WTC11 (cell line): ENCODE data around the gene MLC1. TPM values are rescaled to one million over a fixed set of nuclear protein-coding genes. Genes with fewer than 3 reads are reported as not detected.

Source experiments
- ATAC-seq: fragments of 200-7000 bp; cut with Tn5 transposase; 2 replicates; pipeline ENCODE4 v1.10.0; 2021; ENCODE audit warnings: mild to moderate bottlenecking, moderate library complexity
- CTCF ChIA-PET: fragments of 300-600 bp; sonication (Branson Sonifier 250); formaldehyde crosslinking; loops from one replicate; lab custom pipeline; 2021; ENCODE audit warnings: antibody characterized with exemption; lab: Charles Lee
- POLR2A ChIA-PET: fragments of 350-600 bp; sonication (Branson Sonifier 250); formaldehyde crosslinking; loops from one replicate; lab custom pipeline; 2021; ENCODE audit warnings: antibody characterized with exemption; lab: Charles Lee
- DNase-seq: peaks from one replicate; pipeline ENCODE4 v3.0.0; 2021; ENCODE audit warnings: low spot score
- H3K27ac Mint-ChIP-seq: 2 replicates; pipeline ENCODE4 v1.8.0; 2021; ENCODE audit warnings: mixed read lengths
- H3K27me3 Mint-ChIP-seq: 2 replicates; pipeline ENCODE4 v1.8.0; 2021; ENCODE audit warnings: low read depth, mild to moderate bottlenecking, moderate library complexity, mixed read lengths
- H3K36me3 Mint-ChIP-seq: 2 replicates; pipeline ENCODE4 v1.8.0; 2021; ENCODE audit warnings: mixed read lengths
- H3K4me1 Mint-ChIP-seq: 2 replicates; pipeline ENCODE4 v1.8.0; 2022; ENCODE audit warnings: mixed read lengths
- H3K4me3 Mint-ChIP-seq: 2 replicates; pipeline ENCODE4 v1.8.0; 2021; ENCODE audit warnings: mild to moderate bottlenecking, moderate library complexity, mixed read lengths
- H3K9me3 Mint-ChIP-seq: 2 replicates; pipeline ENCODE4 v1.8.0; 2021; ENCODE audit warnings: mixed read lengths
- CREB1 ChIP-seq: sonication (generic); formaldehyde crosslinking; IDR thresholded peaks from 2 replicates; pipeline ENCODE4 v1.8.0; 2023; ENCODE audit warnings: mild to moderate bottlenecking, missing genetic modification reagents
- CREM ChIP-seq: sonication (generic); formaldehyde crosslinking; IDR thresholded peaks from 2 replicates; pipeline ENCODE4 v1.8.1; 2022; ENCODE audit warnings: mild to moderate bottlenecking, missing genetic modification reagents, moderate library complexity
- ELF4 ChIP-seq: sonication (generic); formaldehyde crosslinking; IDR thresholded peaks from 2 replicates; pipeline ENCODE4 v1.8.1; 2022; ENCODE audit warnings: low read depth, mild to moderate bottlenecking, moderate library complexity, missing genetic modification reagents
- ERG ChIP-seq: fragments of 250-450 bp; sonication (Bioruptor Pico); IDR thresholded peaks from 2 replicates; pipeline ENCODE4 v1.8.0; 2021; ENCODE audit warnings: mild to moderate bottlenecking
- ETV6 ChIP-seq: sonication (generic); formaldehyde crosslinking; IDR thresholded peaks from 2 replicates; pipeline ENCODE4 v1.8.1; 2022; ENCODE audit warnings: mild to moderate bottlenecking, missing genetic modification reagents
- NFYB ChIP-seq: sonication (generic); formaldehyde crosslinking; conservative IDR thresholded peaks from 2 replicates; pipeline ENCODE4 v1.8.0; 2022; ENCODE audit warnings: low read depth, missing genetic modification reagents
- RELA ChIP-seq: sonication (generic); formaldehyde crosslinking; IDR thresholded peaks from 2 replicates; pipeline ENCODE4 v1.8.1; 2022; ENCODE audit warnings: missing genetic modification reagents, mild to moderate bottlenecking, borderline replicate concordance
- SOX15 ChIP-seq: fragments of 250-450 bp; sonication (Bioruptor Pico); IDR thresholded peaks from 2 replicates; pipeline ENCODE4 v1.9.0; 2021; ENCODE audit warnings: mild to moderate bottlenecking
- ZBTB21 ChIP-seq: sonication (generic); formaldehyde crosslinking; IDR thresholded peaks from 2 replicates; pipeline ENCODE4 v1.8.1; 2023; ENCODE audit warnings: mild to moderate bottlenecking, missing genetic modification reagents, borderline replicate concordance
- total RNA-seq: library from RNA; stranded (reverse); gene quantifications from 3 replicates; pipeline ENCODE4 v1.2.3, GENCODE V29; 2021
- TF ChIP-seq, protein P1 (sequence below): fragments of 250-450 bp; sonication (Bioruptor Pico); IDR thresholded peaks from 2 replicates; pipeline ENCODE4 v2.1.2; 2022; ENCODE audit warnings: mild to moderate bottlenecking, moderate library complexity
- TF ChIP-seq, protein P2 (sequence below): fragments of 200-600 bp; IDR thresholded peaks from 2 replicates; pipeline ENCODE4 v1.8.0; 2022; ENCODE audit warnings: antibody characterized with exemption
- TF ChIP-seq, protein P3 (sequence below): fragments of 250-450 bp; sonication (Bioruptor Pico); IDR thresholded peaks from 2 replicates; pipeline ENCODE4 v1.9.0; 2021; ENCODE audit warnings: moderate library complexity, mild to moderate bottlenecking, inconsistent platforms, borderline replicate concordance

MLC1 gene
- total RNA-seq, 1 experiment from 2014 or later, result 0.13 TPM

- no peak for DNase-seq
- no peak overlapping the region for H3K4me3 Mint-ChIP-seq
- POLR2A ChIA-PET, result no interaction called here
- no peaks in the 10 kb centered on the region for H3K4me1 Mint-ChIP-seq
- ATAC-seq, result no peak
- H3K36me3 Mint-ChIP-seq, result no peaks in the 10 kb centered on the region
- H3K27me3 Mint-ChIP-seq, result no peaks in the 10 kb centered on the region; the same call in 1 of the 2 replicates
- CTCF ChIA-PET, result no interaction called here
- TF ChIP-seq CREB1 (CRISPR knock-in tag) (no peak), ETV6 (no peak), ELF4 (CRISPR knock-in tag) (no peak)
- TF ChIP-seq, protein P1, sequence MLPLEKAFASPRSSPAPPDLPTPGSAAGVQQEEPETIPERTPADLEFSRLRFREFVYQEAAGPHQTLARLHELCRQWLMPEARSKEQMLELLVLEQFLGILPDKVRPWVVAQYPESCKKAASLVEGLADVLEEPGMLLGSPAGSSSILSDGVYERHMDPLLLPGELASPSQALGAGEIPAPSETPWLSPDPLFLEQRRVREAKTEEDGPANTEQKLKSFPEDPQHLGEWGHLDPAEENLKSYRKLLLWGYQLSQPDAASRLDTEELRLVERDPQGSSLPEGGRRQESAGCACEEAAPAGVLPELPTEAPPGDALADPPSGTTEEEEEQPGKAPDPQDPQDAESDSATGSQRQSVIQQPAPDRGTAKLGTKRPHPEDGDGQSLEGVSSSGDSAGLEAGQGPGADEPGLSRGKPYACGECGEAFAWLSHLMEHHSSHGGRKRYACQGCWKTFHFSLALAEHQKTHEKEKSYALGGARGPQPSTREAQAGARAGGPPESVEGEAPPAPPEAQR, result no peak
- no peak overlapping the region for H3K27ac Mint-ChIP-seq
- H3K9me3 Mint-ChIP-seq, result no peaks in the 10 kb centered on the region
Observed at GRCh38 chr22:50078246-50078645, 7.0 kb downstream of the MLC1 start.

DNA sequence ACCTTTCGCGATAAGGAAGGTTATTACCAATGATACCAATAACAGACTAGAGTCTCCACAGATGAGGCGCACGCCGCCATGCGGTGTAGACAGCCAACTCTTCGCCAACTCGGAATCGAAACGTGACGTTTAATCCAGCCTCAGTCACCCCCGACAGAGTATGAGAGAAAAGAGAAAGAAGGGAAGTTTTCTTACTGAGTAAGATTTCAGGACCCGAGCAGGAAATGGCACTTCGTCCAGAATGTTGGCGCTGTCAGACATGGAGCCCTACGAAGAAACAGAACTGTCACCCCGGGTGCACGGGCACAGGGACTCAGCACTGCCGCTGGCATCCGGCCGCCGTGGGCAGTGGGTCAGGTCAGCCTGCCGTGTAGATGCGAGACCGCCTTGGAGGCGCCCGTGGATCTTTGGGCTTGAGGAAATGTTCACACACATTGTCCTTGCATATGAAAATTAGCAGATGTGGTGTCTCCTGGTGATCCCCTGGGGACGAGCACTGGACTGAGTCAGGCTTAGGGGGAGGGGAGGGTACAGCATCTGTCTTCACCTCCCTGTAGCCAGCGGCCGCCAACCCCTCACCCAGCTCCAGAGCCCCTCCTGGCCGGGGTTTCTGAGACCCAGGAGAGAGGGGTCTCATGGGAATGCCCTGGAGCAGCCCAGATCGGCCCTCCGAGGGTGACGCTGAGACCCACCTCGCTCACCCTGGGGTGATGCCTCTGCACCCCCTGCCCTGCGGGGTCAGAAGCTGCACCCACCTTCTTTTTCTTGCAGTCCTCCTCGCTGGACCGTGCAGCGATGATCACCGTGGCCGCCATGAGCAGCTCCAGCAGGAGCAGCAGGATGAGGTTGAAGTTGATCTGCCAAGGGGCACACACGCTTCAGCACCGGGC, 8.3 kb downstream of the MLC1 start:
- DNase-seq, result no peak

GRCh38 chr22:50074551-50075530, 10.4 kb downstream of the MLC1 start:
- H3K4me1 Mint-ChIP-seq, result no peaks in the 10 kb centered on the region
- peak; percentile 31; the same call in 1 of the 2 replicates for ATAC-seq
- no peak overlapping the region for H3K4me3 Mint-ChIP-seq
- ChIA-PET POLR2A (no interaction called here), CTCF (interaction anchor here (0.7 to 2.9 kb wide), 7 partner anchors 11 to 132 kb away, joined by 3 to 13 read pairs (median 4); partner anchors contain the start of gene MLC1)
- no peaks in the 10 kb centered on the region for H3K27me3 Mint-ChIP-seq
- TF ChIP-seq, protein P2, sequence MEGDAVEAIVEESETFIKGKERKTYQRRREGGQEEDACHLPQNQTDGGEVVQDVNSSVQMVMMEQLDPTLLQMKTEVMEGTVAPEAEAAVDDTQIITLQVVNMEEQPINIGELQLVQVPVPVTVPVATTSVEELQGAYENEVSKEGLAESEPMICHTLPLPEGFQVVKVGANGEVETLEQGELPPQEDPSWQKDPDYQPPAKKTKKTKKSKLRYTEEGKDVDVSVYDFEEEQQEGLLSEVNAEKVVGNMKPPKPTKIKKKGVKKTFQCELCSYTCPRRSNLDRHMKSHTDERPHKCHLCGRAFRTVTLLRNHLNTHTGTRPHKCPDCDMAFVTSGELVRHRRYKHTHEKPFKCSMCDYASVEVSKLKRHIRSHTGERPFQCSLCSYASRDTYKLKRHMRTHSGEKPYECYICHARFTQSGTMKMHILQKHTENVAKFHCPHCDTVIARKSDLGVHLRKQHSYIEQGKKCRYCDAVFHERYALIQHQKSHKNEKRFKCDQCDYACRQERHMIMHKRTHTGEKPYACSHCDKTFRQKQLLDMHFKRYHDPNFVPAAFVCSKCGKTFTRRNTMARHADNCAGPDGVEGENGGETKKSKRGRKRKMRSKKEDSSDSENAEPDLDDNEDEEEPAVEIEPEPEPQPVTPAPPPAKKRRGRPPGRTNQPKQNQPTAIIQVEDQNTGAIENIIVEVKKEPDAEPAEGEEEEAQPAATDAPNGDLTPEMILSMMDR, result no peak
- H3K27ac Mint-ChIP-seq, result no peak overlapping the region
- no peak for DNase-seq
- no peaks in the 10 kb centered on the region for H3K36me3 Mint-ChIP-seq
- H3K9me3 Mint-ChIP-seq, result no peaks in the 10 kb centered on the region

More for the DNA sequence above, 8.3 kb downstream of the MLC1 start:
- Mint-ChIP-seq H3K4me1 (no peaks in the 10 kb centered on the region), H3K9me3 (no peaks in the 10 kb centered on the region), H3K36me3 (no peaks in the 10 kb centered on the region), H3K27ac (no peak overlapping the region; the same call in 1 of the 2 replicates), H3K27me3 (no peaks in the 10 kb centered on the region; the same call in 1 of the 2 replicates), H3K4me3 (no peak overlapping the region)
- ChIA-PET CTCF (no interaction called here), POLR2A (interaction anchor here (0.5 kb wide), 1 partner anchor 11 kb away, joined by 3 read pairs; no protein-coding TSS in a partner anchor)
- TF ChIP-seq RELA (CRISPR knock-in tag), result no peak
- no peak for TF ChIP-seq NFYB (CRISPR knock-in tag)
- TF ChIP-seq, protein P3, sequence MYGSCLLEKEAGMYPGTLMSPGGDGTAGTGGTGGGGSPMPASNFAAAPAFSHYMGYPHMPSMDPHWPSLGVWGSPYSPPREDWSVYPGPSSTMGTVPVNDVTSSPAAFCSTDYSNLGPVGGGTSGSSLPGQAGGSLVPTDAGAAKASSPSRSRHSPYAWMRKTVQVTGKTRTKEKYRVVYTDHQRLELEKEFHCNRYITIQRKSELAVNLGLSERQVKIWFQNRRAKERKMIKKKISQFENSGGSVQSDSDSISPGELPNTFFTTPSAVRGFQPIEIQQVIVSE, result no peak
- TF ChIP-seq SOX15 (CRISPR knock-in tag), result no peak
- TF ChIP-seq CREB1 (CRISPR knock-in tag), result no peak
- TF ChIP-seq ZBTB21 (CRISPR knock-in tag), result no peak
- no peak for ATAC-seq

DNA sequence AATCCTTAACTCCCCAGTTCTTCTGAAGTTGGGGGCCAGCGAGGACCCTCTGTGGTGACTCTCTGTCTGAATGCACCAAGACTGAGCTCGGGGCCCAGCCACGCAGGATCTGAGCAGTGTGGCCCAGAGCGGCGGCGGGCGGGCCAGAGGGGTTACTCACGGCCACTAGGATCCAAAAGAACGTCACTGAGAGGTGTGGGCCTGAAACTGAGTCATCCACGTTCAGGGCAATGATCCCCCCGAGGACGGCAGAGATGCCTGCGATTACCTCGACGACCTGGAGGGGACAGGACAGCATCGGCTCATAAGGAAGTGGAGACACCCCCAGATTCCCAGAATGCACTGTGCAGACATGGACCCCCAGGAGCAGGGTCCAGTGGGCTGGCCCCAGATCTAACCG, 11.2 kb downstream of the MLC1 start:
- DNase-seq (no peak), ATAC-seq (peak; percentile 65)
- H3K9me3 Mint-ChIP-seq, result no peaks in the 10 kb centered on the region
- H3K4me3 Mint-ChIP-seq, result no peak overlapping the region
- no peaks in the 10 kb centered on the region for H3K36me3 Mint-ChIP-seq
- no peak for TF ChIP-seq RELA (CRISPR knock-in tag)
- TF ChIP-seq NFYB (CRISPR knock-in tag), result no peak
- no peak for TF ChIP-seq ERG
- TF ChIP-seq CREM (CRISPR knock-in tag), result no peak
- TF ChIP-seq, all 79 proteins: peak for 0
- Mint-ChIP-seq H3K27me3 (no peaks in the 10 kb centered on the region), H3K27ac (no peak overlapping the region), H3K4me1 (no peaks in the 10 kb centered on the region)
- CTCF ChIA-PET, result interaction anchor here (0.8 to 2.9 kb wide), 3 partner anchors 12 to 78 kb away, joined by 3 to 13 read pairs (median 5); partner anchors contain the start of gene MLC1
- POLR2A ChIA-PET, result no interaction called here
